Measurements from ENCODE around the gene DRC3.

GRCh38 chr17:18045691-18046350 is 73.2 kb downstream of the DRC3 start:
- TF ChIP-seq, protein P1, sequence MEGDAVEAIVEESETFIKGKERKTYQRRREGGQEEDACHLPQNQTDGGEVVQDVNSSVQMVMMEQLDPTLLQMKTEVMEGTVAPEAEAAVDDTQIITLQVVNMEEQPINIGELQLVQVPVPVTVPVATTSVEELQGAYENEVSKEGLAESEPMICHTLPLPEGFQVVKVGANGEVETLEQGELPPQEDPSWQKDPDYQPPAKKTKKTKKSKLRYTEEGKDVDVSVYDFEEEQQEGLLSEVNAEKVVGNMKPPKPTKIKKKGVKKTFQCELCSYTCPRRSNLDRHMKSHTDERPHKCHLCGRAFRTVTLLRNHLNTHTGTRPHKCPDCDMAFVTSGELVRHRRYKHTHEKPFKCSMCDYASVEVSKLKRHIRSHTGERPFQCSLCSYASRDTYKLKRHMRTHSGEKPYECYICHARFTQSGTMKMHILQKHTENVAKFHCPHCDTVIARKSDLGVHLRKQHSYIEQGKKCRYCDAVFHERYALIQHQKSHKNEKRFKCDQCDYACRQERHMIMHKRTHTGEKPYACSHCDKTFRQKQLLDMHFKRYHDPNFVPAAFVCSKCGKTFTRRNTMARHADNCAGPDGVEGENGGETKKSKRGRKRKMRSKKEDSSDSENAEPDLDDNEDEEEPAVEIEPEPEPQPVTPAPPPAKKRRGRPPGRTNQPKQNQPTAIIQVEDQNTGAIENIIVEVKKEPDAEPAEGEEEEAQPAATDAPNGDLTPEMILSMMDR (IDR thresholded peaks at IDR 0.05; ENCODE audit: insufficient read depth, low read depth, low read length) = no peak
- TF ChIP-seq EZH2 (IDR thresholded peaks at IDR 0.05; ENCODE audit: insufficient read depth, low read length) = no peak
